Naive B cell (primary cell): Measurements from ENCODE around the gene CNN1. TPM values are rescaled to one million over a fixed set of nuclear protein-coding genes. Genes with fewer than 3 reads are reported as not detected.
A peak's percentile ranks its signal among the peaks of the same experiment; 100 is the strongest.
"Not testable (repeated sequence)": the region's sequence is repeated elsewhere in the genome, so short reads cannot be mapped to it uniquely, and the experiment has no call there.

Source experiments
- ATAC-seq, 2 donors: fragments of 150-1000 bp; cut with Tn5 transposase; 2 replicates each; pipeline ENCODE4 v1.10.0; 2021; ENCODE audit warnings: low read depth in 2 of 2, mild to moderate bottlenecking in 2 of 2, moderate library complexity in 2 of 2
- DNase-seq: peaks from one replicate; pipeline ENCODE4 v3.0.0; 2022
- H3K27ac Mint-ChIP-seq, 6 donors: one replicate each; pipeline ENCODE4 v1.8.0; 2020 to 2022; ENCODE audit warnings: mild to moderate bottlenecking in 6 of 6, mixed read lengths in 6 of 6, moderate library complexity in 5 of 6, inconsistent platforms in 2 of 6
- H3K27me3 Mint-ChIP-seq, 3 donors: one replicate each; pipeline ENCODE4 v1.8.0; 2021 to 2022; ENCODE audit warnings: mixed read lengths in 3 of 3, mild to moderate bottlenecking in 1 of 3
- H3K36me3 Mint-ChIP-seq, 2 donors: one replicate each; pipeline ENCODE4 v1.8.0; 2020 to 2022; ENCODE audit warnings: mixed read lengths in 2 of 2, inconsistent platforms in 1 of 2, mild to moderate bottlenecking in 1 of 2
- H3K4me1 Mint-ChIP-seq, 3 donors: one replicate each; pipeline ENCODE4 v1.8.0; 2020 to 2022; ENCODE audit warnings: mixed read lengths in 3 of 3, inconsistent platforms in 1 of 3, mild to moderate bottlenecking in 1 of 3, moderate library complexity in 1 of 3
- H3K4me3 Mint-ChIP-seq, 8 donors: one replicate each; pipeline ENCODE4 v1.8.0; 2020 to 2022; ENCODE audit warnings: mild to moderate bottlenecking in 8 of 8, mixed read lengths in 8 of 8, moderate library complexity in 8 of 8, inconsistent platforms in 2 of 8
- H3K9me3 Mint-ChIP-seq, 7 donors: one replicate each; pipeline ENCODE4 v1.8.0; 2020 to 2022; ENCODE audit warnings: mixed read lengths in 7 of 7, mild to moderate bottlenecking in 5 of 7, inconsistent platforms in 2 of 7, moderate library complexity in 1 of 7
- polyA plus RNA-seq, 6 donors: library from polyadenylated mRNA; unstranded; fragments of 300-500 nt; fragmentation: Illumina TruSeq; gene quantifications; one replicate each; pipeline ENCODE4 v1.2.3, GENCODE V29; 2021; ENCODE audit warnings: low read depth in 6 of 6

The CNN1 gene
- polyA plus RNA-seq, 6 donors from 2014 or later = 0.65 TPM; not detected in 4

DNA sequence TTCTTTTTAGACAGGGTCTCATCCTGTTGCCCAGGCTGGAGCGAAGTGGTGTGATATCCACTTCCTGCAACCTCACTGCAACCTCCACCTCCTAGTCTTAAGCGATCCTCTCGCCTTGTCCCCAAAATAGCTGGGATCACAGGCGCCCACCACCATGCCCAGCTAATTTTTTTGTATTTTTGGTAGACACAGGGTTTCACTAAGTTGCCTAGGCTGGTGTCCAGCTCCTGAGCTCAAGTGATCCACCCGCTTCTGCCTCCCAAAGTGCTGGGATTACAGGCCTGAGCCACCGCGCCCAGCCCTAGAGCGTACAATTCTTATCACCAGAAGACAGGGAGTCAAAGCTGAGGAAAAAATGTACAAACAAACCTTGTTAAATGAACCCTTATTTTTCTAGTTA, 24.9 kb downstream of the CNN1 start:
- Mint-ChIP-seq H3K27me3 (no peaks in the 10 kb centered on the region), H3K36me3 (no peaks in the 10 kb centered on the region), H3K27ac (peak overlapping the region in 2 of 6 donors; percentile 50 to 72), H3K9me3 (peaks cover 0 to 2% (median 0%) of the 10 kb centered on the region in 7 donors), H3K4me1 (peaks cover 42 to 64% (median 49%) of the 10 kb centered on the region in 3 donors), H3K4me3 (peak overlapping the region in 2 of 8 donors; percentile 21 to 50)
- no peak for DNase-seq
- ATAC-seq = no peak

DNA sequence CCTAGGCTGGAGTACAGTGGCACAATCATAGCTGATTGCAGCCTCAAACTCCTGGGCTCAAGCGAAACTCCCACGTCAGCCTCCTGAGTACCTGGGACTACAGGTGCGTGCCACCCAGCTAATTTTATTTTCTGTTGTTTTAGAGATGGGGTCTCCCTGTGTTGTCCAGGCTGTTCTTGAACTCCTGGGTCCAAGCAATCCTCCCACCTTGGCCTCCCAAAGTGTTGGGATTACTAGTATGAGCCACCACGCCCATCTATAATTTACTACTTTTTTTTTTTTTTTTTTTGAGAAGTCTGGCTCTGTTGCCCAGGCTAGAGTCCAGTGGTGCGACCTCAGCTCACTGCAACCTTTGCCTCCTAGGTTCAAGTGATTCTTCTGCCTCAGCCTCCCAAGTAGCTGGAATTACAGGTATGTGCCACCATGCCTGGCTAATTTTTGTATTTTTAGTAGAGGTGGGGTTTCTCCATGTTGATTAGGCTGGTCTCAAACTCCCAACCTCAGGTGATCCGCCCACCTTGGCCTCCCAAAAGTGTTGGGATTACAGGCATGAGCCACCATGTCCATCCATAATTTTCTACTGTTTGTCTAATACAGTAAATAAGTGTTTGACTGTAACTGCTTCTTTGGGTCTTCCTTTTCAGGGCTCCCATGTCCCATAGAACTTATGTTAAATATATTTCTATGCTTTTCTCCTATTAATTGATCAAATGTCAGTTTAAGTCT, 25.6 kb downstream of the CNN1 start:
- not testable (repeated sequence) for H3K27me3 Mint-ChIP-seq, DNase-seq, ATAC-seq, H3K9me3 Mint-ChIP-seq, H3K36me3 Mint-ChIP-seq
- Mint-ChIP-seq H3K4me3 (peak overlapping the region in 4 of 8 donors; percentile 33 to 61 (median 48)), H3K27ac (peak overlapping the region in 4 of 6 donors; percentile 2 to 72 (median 34)), H3K4me1 (peaks cover 40 to 67% (median 49%) of the 10 kb centered on the region in 3 donors)

DNA sequence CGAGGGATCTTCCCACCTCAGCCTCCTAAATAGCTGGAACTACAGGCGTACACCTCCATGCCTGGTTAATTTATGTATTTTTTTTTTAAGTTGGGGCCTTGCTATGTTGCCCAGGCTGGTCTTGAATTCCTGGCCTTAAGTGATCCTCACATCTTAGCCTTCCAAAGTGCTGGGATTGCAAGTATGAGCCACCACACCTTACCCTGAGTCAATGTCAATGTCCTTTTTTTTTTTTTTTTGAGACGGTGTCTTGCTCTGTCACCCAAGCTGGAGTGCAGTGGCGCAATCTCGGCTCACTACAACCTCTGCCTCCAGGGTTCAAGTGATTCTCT, 27.0 kb downstream of the CNN1 start:
- H3K9me3 Mint-ChIP-seq, ATAC-seq, H3K36me3 Mint-ChIP-seq, H3K27me3 Mint-ChIP-seq, DNase-seq: not testable (repeated sequence)
- Mint-ChIP-seq H3K4me3 (peak overlapping the region in 2 of 8 donors; percentile 16 to 47), H3K4me1 (peaks cover 35 to 66% (median 52%) of the 10 kb centered on the region in 3 donors), H3K27ac (peak overlapping the region in 3 of 6 donors; percentile 15 to 80 (median 72))

DNA sequence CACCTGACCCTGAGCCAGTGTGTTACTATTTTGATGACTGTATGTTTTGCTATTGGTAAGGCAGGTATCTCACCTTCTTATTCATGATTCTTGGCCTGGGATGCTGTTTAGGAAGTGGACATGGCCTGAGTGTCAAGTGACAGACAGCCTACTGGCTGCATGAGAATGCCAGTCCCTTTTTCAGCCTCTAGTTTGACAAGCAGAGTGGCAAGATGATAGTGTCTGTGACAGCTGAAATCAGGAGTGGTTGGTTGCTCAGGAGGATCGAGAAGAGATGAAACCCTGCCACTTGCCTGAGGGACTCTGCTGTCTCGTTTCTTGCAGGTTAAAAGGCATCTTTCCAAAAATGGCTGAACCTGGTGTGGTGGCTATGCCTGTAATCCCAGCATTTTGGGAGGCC, 27.5 kb downstream of the CNN1 start:
- no peaks in the 10 kb centered on the region for H3K27me3 Mint-ChIP-seq
- H3K9me3 Mint-ChIP-seq = peaks cover 0 to 2% (median 0%) of the 10 kb centered on the region in 7 donors
- ATAC-seq (no peak), DNase-seq (no peak)
- peak overlapping the region in 5 of 6 donors; percentile 72 to 96 (median 90) for H3K27ac Mint-ChIP-seq
- H3K4me1 Mint-ChIP-seq = peaks cover 32 to 63% (median 50%) of the 10 kb centered on the region in 3 donors
- H3K4me3 Mint-ChIP-seq = peak overlapping the region in 5 of 8 donors; percentile 5 to 71 (median 60)
- no peaks in the 10 kb centered on the region for H3K36me3 Mint-ChIP-seq

DNA sequence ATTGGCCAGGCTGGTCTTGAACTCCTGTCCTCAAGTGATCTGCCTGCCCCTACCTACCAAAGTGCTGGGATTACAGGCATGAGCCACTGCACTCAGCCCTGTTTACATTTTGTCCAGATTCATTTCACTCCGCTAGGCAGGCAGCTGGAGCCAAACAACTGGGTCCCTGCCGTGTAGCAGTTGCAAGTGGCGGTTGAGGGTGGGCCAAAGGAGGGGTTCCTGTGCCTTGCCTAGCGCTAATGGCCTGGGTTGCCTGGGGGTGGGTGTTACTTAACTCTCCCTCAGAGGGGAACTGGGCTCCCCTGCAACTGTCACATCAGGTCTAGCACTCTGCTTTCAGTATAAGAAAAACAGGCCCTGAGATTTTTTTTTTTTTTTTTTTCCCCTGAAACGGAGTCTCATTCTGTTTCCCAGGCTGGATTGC, 31.4 kb downstream of the CNN1 start:
- Mint-ChIP-seq H3K9me3 (peaks cover 0 to 2% (median 0%) of the 10 kb centered on the region in 7 donors), H3K27ac (peak overlapping the region in 4 of 6 donors; percentile 44 to 95 (median 69)), H3K27me3 (no peaks in the 10 kb centered on the region), H3K4me1 (peaks cover 24 to 56% (median 42%) of the 10 kb centered on the region in 3 donors), H3K36me3 (no peaks in the 10 kb centered on the region), H3K4me3 (peak overlapping the region in 3 of 8 donors; percentile 13 to 35 (median 29))
- DNase-seq (no peak), ATAC-seq (no peak)

DNA sequence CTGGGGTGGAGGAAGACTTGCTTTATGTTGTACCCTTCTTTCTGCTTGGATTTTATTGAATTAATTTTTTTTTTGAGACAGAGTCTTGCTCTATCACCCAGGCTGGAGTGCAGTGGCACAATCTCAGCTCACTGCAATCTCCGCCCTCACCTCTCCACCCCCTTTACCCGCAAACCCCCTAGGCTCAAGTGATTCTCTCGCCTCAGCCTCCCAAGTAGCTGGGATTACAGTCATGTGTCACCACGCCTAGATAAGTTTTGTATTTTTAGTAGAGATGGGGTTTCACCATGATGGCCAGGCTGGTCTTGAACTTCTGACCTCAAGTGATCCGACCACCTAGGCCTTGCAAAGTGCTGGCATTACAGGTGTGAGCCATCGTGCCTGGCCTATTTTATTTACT, 34.7 kb downstream of the CNN1 start:
- H3K9me3 Mint-ChIP-seq, ATAC-seq, H3K36me3 Mint-ChIP-seq, H3K27me3 Mint-ChIP-seq, DNase-seq, H3K4me3 Mint-ChIP-seq: not testable (repeated sequence)
- peaks cover 29 to 70% (median 57%) of the 10 kb centered on the region in 3 donors for H3K4me1 Mint-ChIP-seq
- H3K27ac Mint-ChIP-seq = peak overlapping the region in 4 of 6 donors; percentile 54 to 85 (median 66)

DNA sequence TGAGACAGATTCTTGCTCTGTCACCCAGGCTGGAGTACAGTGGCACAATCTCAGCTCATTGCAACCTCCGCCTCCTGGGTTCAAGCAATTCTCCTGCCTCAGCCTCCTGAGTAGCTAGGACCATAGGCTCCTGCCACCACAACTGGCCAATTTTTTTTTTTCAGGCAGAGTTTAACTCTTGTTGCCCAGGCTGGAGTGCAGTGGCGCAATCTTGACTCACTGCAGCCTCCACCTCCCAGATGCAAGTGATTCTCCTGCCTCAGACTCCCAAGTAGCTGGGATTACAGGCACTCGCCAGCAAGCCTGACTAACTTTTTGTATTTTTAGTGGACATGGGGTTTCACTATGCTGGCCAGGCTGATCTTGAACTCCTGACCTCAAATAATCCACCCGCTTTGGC, 35.1 kb downstream of the CNN1 start:
- DNase-seq, H3K36me3 Mint-ChIP-seq, H3K27me3 Mint-ChIP-seq, ATAC-seq, H3K4me3 Mint-ChIP-seq, H3K9me3 Mint-ChIP-seq: not testable (repeated sequence)
- Mint-ChIP-seq H3K4me1 (peaks cover 26 to 66% (median 55%) of the 10 kb centered on the region in 3 donors), H3K27ac (peak overlapping the region in 4 of 6 donors; percentile 54 to 92 (median 66))

DNA sequence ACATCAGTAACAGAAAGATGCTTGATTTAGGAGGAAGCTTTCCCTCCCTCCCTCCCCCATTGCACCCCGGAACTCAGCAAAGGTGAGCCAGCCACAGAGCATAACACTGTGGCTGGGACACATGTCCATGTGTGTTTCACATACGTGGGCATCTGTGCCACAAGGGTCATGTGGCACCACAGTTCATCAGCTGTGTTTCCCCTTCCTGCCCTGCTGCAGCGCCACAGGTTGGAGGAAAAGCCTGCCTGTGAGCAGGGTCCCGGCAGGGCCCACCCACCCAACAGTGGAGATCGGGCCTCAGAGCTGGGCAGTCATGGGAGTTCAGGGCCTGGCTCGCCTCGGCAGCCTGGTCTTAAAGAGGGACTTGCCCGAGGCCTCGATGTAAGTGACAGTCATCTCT, 36.0 kb downstream of the CNN1 start:
- H3K9me3 Mint-ChIP-seq = no peaks in the 10 kb centered on the region
- H3K4me3 Mint-ChIP-seq = peak overlapping the region in 4 of 8 donors; percentile 7 to 86 (median 58)
- H3K27me3 Mint-ChIP-seq = no peaks in the 10 kb centered on the region
- DNase-seq = peak; percentile 59
- H3K27ac Mint-ChIP-seq = peak overlapping the region; percentile 73 to 93 (median 84)
- no peaks in the 10 kb centered on the region for H3K36me3 Mint-ChIP-seq
- H3K4me1 Mint-ChIP-seq = peaks cover 30 to 64% (median 53%) of the 10 kb centered on the region in 3 donors
- ATAC-seq = peak; percentile 57 to 66

DNA sequence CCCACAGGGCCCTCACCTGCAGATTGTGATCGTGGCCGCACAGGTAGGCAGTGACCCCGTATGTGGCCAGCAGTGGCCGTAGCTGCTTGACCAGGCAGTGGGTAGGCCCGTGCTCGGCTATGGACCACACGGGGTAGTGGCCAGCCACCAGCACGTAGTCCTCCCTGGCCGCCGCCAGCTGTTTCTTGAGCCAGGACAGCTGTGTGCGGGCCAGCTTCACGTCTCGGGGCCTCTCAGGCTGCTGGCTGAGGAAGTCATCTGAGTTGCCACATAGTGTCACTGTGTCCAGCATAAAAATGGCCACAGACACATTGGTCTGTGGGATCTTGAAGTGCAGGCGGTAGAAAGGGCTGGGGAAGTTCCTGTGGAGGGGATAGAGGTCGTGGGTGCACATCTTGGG, 37.6 kb downstream of the CNN1 start:
- no peaks in the 10 kb centered on the region for H3K27me3 Mint-ChIP-seq
- peaks cover 31 to 68% (median 52%) of the 10 kb centered on the region in 3 donors for H3K4me1 Mint-ChIP-seq
- ATAC-seq = no peak
- no peak for DNase-seq
- H3K9me3 Mint-ChIP-seq = no peaks in the 10 kb centered on the region
- H3K27ac Mint-ChIP-seq = peak overlapping the region in 3 of 6 donors; percentile 60 to 93 (median 63)
- no peaks in the 10 kb centered on the region for H3K36me3 Mint-ChIP-seq
- H3K4me3 Mint-ChIP-seq = peak overlapping the region in 4 of 8 donors; percentile 59 to 81 (median 70)

DNA sequence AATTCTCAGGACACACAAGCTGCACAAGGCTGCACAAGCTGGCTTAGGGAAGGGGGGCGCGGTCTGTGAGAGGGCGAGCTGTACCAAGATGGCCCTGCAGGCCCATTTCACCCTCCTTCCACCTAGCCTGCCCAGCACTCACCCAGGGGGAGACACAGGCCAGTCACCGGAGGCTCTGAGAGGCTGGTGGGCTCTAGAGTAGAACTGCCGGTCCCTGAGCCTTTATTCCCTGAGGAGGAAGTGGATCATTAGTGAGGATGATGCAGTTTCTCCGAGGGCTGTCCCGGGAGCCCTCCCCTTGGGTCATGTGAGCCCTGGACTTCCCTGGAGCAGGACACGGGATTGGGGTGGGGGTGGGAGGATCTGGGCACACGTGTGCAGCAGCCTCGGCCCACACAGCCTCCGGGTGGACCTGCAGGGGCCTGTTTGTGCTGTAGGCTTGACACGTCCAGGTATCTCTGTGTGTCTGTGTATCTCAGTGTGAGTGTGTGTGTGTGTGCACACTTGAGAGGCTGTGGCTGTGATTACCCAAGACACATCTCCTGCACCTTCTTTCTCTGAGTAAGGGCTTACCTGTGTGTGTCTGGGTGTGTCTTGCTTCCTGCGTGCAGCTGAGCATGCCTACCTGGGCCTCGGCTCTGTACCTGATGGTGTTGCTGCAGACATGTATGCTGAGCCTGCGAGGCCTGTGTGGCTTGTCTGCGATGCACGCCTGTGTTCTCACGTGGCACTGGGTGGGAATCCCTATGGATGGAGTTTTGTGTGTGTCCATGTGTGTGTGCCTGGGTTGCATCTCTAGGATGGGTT, 39.0 kb downstream of the CNN1 start, which contains the start of gene ACP5:
ACP5 (minus strand) TSS at position 195 of the 807 bp plus-strand sequence. CDS start 328 bp downstream, outside the sequence.
- Mint-ChIP-seq H3K9me3 (no peaks in the 10 kb centered on the region), H3K4me3 (peak within 1 kb of the TSS; percentile 64 to 93 (median 86)), H3K27me3 (no peaks in the 10 kb centered on the region), H3K36me3 (no peaks in the 10 kb centered on the region), H3K27ac (peak within 1 kb of the TSS; percentile 12 to 95 (median 80)), H3K4me1 (peaks cover 37 to 77% (median 66%) of the 10 kb centered on the region in 3 donors)
- DNase-seq (no peak), ATAC-seq (no peak)

DNA sequence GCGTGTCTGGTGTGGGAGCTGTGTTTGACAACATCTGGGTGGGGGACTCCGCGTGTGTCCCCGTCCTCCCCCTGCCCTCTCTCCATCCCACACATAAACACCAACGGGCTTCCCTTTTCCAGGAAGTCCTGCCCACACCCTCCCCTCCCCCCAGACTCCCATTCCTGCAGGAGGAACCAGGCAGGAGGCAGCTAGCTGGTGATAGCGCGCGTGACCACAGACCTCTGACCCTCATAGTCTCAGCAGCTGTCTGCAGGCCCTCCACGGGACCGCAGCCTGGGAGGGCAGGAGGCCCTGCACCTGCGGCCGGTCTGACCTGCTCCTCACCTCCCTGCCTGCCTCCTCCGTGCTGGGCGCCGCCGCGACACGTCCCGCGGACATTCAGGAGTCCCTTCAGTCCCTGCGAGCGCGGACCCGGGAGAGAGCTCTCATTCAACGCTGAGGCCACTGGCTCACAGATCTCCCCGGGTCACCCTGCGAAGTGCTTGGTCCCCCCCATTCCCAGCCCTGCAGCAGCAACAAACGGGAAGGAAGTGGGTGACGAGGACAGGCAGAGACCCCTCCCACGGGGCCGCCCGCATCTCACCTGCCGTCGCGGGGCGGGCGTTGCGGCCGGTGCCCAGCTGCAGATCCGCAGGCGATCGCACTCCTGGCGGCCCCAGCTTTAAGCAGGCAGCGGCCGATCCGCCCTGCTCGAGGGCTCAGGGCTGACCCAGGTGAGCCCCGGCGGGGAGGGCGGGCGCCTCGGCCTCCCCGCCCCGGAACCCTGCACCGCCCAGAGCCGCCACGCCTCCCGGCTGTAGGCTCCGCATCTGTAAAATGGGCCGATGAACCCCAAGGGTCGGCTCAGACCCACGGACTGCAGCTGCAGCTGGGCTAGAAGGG, 39.8 kb downstream of the CNN1 start:
- Mint-ChIP-seq H3K9me3 (no peaks in the 10 kb centered on the region), H3K4me1 (peaks cover 40 to 80% (median 73%) of the 10 kb centered on the region in 3 donors), H3K27ac (peak overlapping the region; percentile 65 to 95 (median 87)), H3K4me3 (peak overlapping the region; percentile 64 to 93 (median 86)), H3K36me3 (no peaks in the 10 kb centered on the region), H3K27me3 (no peaks in the 10 kb centered on the region)
- ATAC-seq = peak; percentile 17 to 26
- peak; percentile 64 for DNase-seq

DNA sequence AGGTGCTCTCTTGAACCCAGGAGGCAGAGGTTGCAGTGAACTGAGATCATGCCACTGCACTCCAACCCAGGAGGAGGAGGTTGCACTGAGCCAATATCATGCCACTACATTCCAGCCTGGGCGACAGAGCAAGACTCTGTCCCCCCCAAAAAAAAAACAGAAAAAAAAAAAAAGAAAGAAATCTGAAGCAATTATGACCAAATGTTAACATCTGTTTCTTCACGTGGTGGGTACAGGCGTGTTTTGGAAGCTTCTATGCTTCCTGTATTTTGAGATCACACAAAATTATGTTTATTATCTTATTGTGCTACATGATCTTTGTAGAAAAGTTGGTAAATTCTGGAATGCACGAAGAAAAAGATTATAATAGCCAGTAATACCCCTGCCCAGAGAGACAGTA, 41.5 kb downstream of the CNN1 start:
- Mint-ChIP-seq H3K9me3 (no peaks in the 10 kb centered on the region), H3K4me3 (peak overlapping the region in 6 of 8 donors; percentile 28 to 93 (median 72)), H3K36me3 (no peaks in the 10 kb centered on the region), H3K27me3 (no peaks in the 10 kb centered on the region), H3K27ac (peak overlapping the region in 4 of 6 donors; percentile 62 to 98 (median 81)), H3K4me1 (peaks cover 39 to 82% (median 75%) of the 10 kb centered on the region in 3 donors)
- no peak for ATAC-seq
- DNase-seq = peak; percentile 44
